Activated T-helper 17 cell treated with anti-CD3 and anti-CD28 coated beads, Interleukin-2, amount 50 U/mL, for 72 hours (primary cell): Measurements from ENCODE around the gene HUNK. TPM values are rescaled to one million over a fixed set of nuclear protein-coding genes. Genes with fewer than 3 reads are reported as not detected.

ENCODE experiments used
- ATAC-seq: fragments of 150-1000 bp; cut with Tn5 transposase; replicated peaks from 2 replicates; pipeline ENCODE4 v1.10.0; 2021; ENCODE audit warnings: mild to moderate bottlenecking, moderate library complexity
- H3K27ac Mint-ChIP-seq: one replicate; pipeline ENCODE4 v1.8.0; 2022; ENCODE audit warnings: mixed read lengths
- H3K27me3 Mint-ChIP-seq: one replicate; pipeline ENCODE4 v1.8.0; 2022; ENCODE audit warnings: mixed read lengths
- H3K36me3 Mint-ChIP-seq: one replicate; pipeline ENCODE4 v1.8.0; 2022; ENCODE audit warnings: low read depth, mild to moderate bottlenecking, mixed read lengths
- H3K4me1 Mint-ChIP-seq: one replicate; pipeline ENCODE4 v1.8.0; 2022; ENCODE audit warnings: mixed read lengths
- H3K4me3 Mint-ChIP-seq: one replicate; pipeline ENCODE4 v1.8.0; 2022; ENCODE audit warnings: mild to moderate bottlenecking, mixed read lengths
- H3K9me3 Mint-ChIP-seq: one replicate; pipeline ENCODE4 v1.8.0; 2022; ENCODE audit warnings: mixed read lengths
- total RNA-seq, 2 donors: library from RNA; stranded (reverse); gene quantifications; one replicate each; pipeline ENCODE4 v1.2.3, GENCODE V29; 2022

HUNK gene
- total RNA-seq, 2 donors from 2014 or later, result 0.61 to 0.85 TPM

DNA sequence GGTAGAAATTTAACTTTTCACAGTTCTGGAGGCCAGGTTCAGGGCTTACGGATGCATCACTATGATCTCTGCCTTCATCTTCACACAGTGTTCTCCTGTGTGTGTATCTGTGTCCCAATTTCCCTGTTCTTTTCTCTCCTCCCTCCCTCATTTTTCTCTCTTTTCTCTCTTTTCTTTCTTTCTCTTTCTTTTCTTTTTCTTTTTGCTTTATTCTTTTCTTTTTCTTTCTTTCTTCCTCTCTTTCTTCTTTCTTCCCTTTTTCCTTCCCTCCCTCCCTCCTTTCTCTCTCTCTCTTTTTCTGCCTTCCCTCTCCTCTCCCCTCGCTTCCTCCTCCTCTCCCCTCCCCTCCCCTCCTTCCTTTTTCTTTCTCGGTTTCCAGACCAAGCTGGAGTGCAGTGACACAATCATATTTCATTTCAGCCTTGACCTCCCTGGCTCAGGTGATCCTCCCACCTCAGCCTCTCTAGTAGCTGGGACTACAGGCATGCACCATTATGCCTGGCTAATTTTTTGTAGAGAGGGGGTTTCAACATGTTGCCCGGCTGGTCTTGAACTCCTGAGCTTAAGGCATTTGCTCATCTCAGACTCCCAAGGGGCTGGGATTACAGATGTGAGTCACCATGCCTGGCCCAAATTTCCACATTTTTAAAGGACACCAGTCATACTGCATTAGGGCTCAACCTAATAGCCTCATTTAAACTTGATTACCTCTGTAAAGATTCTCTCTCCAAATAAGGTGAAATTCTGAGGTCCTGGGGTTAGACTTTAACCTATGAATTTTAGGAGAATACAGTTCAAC, 115.9 kb downstream of the HUNK start:
- Mint-ChIP-seq H3K4me1 (no peaks in the 10 kb centered on the region), H3K27ac (no peak overlapping the region), H3K27me3 (peaks cover 8% of the 10 kb centered on the region), H3K4me3 (no peak overlapping the region), H3K36me3 (no peaks in the 10 kb centered on the region), H3K9me3 (peaks cover 5% of the 10 kb centered on the region)
- ATAC-seq, result no peak

DNA sequence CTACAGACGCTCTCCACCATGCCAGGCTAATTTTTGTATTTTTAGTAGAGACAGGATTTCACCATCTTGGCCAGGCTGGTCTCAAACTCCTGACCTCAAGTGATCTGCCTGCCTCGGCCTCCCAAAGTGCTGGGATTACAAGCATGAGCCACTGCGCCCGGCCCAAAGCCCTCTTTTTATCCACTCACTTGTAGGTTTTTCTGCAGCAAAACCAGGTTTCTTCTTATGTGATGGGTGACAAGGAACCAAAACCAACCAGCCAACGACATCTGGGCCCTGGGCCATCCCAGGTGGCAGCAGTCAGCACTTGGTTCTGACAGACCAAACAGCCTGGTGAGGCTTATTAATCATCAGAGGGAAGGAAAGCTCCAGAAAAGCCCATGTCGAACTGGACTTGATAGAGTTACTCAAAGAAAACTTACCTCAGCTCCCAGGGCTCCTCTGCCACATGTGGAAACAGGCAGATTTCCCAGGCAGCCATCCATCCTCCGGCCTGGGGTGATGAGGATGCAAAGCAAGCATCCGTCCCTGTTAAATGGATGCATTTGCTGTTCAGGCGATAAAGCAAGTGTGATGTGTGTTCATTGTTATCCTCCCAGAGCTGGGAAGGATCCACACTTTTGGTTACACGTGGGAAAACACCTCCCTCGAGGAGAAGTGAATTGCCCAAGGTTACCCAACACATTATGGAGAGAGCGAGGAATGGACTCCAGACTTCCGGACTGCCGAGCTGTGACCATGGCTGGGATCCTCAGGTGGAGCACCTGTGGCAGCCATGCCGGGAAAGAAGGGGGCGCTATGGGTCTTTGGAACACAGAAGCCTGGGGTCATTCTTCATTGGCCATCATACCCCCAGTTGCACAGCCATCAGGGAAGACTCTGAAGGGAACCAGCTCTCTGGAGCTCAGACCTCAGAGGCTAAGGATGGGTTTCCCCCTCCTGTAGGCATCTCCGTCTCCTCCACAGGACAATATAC, 118.8 kb downstream of the HUNK start:
- Mint-ChIP-seq H3K4me1 (no peaks in the 10 kb centered on the region), H3K4me3 (no peak overlapping the region), H3K36me3 (no peaks in the 10 kb centered on the region), H3K27ac (no peak overlapping the region), H3K9me3 (no peaks in the 10 kb centered on the region), H3K27me3 (no peaks in the 10 kb centered on the region)
- no peak for ATAC-seq

DNA sequence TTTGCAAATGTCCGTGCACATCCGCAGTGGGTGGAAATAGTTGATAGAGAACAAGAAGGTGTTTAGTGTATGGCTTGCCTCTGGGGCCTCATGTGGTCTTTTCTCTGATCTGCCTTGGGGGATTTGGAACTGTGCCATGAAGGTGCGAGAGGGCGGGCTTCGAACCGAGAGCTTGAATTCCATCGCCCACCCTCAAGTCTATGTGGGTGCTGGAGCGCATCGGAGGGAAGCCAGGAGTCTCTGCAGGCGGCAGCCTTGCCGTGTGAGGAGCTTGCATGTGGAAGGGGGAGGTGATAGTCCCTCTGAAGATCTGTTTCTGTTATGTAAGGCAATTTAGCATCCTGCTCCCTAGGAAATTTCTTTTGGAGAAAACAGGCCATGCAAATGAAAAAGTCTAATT, 119.6 kb downstream of the HUNK start:
- no peak for ATAC-seq
- H3K27me3 Mint-ChIP-seq, result no peaks in the 10 kb centered on the region
- no peaks in the 10 kb centered on the region for H3K9me3 Mint-ChIP-seq
- H3K4me3 Mint-ChIP-seq, result no peak overlapping the region
- no peaks in the 10 kb centered on the region for H3K36me3 Mint-ChIP-seq
- no peaks in the 10 kb centered on the region for H3K4me1 Mint-ChIP-seq
- no peak overlapping the region for H3K27ac Mint-ChIP-seq

DNA sequence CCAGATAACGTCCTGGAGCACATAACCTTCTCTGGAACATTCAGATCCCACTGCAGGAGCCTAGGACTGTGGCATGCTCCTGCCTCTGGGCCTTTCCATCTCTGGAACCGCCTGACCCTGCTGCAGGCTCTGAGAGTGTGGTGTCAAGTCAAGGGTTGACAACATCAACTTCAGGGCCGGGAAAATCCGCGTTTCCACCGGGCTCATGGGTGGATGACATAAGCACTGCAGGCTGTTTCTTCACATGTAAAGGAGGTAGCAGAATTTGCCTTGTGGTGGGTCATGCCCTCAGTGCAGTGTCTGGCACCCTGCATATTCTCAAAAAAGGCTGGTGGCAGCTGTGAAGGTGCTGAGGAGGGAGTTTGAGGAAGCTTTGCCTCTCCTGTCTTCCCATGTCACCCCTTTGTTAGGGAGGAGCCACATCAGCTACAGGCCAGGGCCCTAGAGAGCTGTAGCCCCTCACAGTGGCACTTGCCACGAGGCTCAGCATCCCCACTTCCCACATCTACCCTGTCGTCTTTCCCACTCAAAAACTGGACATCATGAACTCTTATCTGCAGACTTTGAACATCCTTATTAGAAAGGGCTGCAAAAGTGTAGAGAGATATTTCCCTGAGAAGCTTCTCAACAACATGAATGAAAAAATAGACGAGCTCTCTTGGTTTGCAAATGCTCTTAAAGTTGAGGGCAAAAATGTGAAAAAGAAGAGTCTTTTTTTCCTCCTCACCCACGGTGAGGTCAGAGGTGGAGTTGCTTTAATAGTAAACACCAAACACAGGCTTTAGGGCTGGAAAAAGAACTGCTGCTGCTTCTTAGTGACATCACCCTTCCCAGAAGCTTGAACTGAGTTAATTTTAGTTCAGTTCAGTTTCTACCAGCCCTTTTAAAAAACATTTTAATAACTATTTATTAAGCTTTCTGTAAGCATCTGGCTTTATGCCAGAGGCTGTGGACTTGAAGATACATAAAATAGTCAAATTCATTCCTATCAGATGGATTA, 121.3 kb downstream of the HUNK start:
- Mint-ChIP-seq H3K4me1 (no peaks in the 10 kb centered on the region), H3K27me3 (no peaks in the 10 kb centered on the region), H3K9me3 (no peaks in the 10 kb centered on the region), H3K27ac (no peak overlapping the region), H3K36me3 (no peaks in the 10 kb centered on the region), H3K4me3 (no peak overlapping the region)
- no peak for ATAC-seq

DNA sequence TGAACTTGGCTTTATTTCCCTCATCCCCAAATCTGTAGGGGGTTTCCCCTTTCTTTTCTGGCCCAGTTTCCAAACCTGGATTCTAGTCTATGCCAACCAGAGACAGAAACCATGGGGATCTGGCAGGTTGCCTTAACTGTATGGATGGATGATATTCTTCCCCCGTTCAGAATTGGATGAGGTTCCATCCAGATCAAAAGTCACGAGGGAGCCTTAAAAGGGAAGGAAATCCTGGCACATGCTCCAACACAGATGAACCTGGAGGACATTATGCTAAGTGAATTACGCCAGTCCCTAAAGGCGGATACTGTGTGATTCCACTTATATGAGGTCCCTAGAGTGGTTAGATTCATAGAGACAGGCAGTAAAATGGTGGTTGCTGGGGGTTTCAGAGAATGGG, 124.4 kb downstream of the HUNK start:
- Mint-ChIP-seq H3K27ac (no peak overlapping the region), H3K27me3 (no peaks in the 10 kb centered on the region), H3K4me3 (no peak overlapping the region), H3K9me3 (no peaks in the 10 kb centered on the region), H3K4me1 (no peaks in the 10 kb centered on the region), H3K36me3 (no peaks in the 10 kb centered on the region)
- no peak for ATAC-seq

DNA sequence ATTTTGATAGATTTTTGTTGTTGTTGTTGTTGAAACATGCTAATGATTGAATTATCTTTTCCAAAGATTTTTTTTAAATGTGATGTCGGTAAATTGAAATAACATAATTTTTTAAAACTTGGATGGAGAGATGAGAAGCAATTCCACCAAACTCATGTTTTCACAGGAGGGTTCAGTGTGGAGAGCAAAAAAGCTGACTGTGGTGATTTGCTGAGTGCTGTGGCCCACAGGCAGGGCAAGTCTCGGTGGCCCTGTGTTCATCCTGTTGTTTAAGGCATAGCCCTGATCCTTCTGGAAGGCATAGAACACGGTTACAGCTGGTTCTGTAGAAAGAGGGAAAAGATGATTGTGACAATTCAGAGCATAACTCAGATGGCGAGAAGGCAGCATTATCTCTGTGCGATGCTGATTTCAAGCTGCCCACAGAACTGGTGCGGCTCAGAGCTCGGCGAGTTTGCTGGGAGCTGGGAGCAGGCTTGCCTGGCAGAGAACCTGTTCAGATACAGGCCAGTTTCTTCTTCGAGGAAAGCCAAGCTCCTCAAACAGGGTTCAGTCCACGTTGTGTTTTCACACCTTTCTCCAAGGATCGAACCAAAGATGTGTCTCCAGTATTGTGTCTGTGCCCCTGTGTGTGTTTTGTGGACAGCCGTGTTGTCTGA, 127.1 kb downstream of the HUNK start:
- H3K4me3 Mint-ChIP-seq, result no peak overlapping the region
- no peaks in the 10 kb centered on the region for H3K27me3 Mint-ChIP-seq
- no peak overlapping the region for H3K27ac Mint-ChIP-seq
- no peak for ATAC-seq
- H3K4me1 Mint-ChIP-seq, result no peaks in the 10 kb centered on the region
- no peaks in the 10 kb centered on the region for H3K9me3 Mint-ChIP-seq
- no peaks in the 10 kb centered on the region for H3K36me3 Mint-ChIP-seq

DNA sequence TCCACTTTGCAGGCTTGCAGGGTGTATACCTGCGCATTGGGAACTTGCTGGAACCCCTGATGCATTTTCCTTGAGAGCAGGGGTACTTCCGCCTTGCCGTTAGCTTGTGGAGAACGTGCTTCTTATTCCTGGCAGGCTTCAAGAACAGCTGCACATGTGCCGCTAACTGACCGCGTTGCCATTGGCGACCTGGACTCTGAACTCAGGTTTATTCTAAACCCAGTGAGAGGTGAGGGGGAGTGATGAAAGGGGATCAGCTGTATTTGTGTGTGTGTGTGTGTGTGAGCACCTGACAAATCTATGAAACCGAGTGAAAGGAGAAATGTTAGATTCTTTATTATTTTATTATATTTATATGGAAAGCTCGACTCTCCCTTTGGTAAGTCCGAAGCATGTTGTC, 128.6 kb downstream of the HUNK start:
- Mint-ChIP-seq H3K27ac (no peak overlapping the region), H3K4me3 (no peak overlapping the region), H3K9me3 (no peaks in the 10 kb centered on the region), H3K4me1 (no peaks in the 10 kb centered on the region), H3K27me3 (no peaks in the 10 kb centered on the region), H3K36me3 (no peaks in the 10 kb centered on the region)
- ATAC-seq, result no peak

DNA sequence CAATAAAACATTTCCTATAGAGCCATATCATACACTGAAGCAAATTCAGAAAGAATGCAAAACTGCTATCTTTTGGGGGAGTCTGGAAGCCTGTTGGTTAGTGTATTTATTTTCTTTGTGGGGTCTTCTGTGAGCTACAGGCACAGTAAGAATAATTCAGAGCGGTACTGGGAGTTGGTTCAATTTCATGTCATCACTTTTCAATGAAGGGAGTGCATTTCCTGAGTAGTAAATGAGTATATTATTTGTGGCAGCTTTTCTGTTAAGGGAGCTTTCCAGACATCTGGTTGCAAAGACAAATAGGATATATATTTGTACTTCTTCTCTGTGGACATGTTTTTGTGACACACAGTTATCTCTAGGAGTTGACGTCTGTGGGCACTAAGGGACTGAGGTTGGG, 130.6 kb downstream of the HUNK start:
- Mint-ChIP-seq H3K4me1 (no peaks in the 10 kb centered on the region), H3K4me3 (no peak overlapping the region), H3K36me3 (no peaks in the 10 kb centered on the region), H3K9me3 (no peaks in the 10 kb centered on the region), H3K27ac (no peak overlapping the region), H3K27me3 (no peaks in the 10 kb centered on the region)
- ATAC-seq, result no peak

DNA sequence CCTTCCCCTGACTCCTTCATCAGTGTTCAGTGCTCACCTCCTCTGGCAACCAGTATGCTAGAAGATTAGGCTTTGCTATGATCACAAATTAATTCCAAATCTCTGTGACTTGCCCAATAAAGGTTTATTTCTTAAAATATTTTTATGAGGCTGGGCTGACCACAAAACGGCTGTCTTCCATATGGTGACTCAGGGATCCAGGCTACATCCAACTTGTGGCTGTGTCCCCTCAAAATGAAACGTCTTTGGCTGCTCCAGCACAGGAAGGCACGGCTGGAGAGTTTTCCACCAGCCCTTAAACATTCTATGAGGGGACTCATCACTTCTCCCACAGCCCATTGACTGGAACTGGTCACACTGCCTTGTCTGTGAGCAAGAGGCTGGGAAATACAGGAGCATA, 131.5 kb downstream of the HUNK start:
- no peak for ATAC-seq
- H3K4me1 Mint-ChIP-seq, result no peaks in the 10 kb centered on the region
- no peaks in the 10 kb centered on the region for H3K9me3 Mint-ChIP-seq
- H3K36me3 Mint-ChIP-seq, result no peaks in the 10 kb centered on the region
- no peak overlapping the region for H3K4me3 Mint-ChIP-seq
- no peak overlapping the region for H3K27ac Mint-ChIP-seq
- peaks cover 5% of the 10 kb centered on the region for H3K27me3 Mint-ChIP-seq

DNA sequence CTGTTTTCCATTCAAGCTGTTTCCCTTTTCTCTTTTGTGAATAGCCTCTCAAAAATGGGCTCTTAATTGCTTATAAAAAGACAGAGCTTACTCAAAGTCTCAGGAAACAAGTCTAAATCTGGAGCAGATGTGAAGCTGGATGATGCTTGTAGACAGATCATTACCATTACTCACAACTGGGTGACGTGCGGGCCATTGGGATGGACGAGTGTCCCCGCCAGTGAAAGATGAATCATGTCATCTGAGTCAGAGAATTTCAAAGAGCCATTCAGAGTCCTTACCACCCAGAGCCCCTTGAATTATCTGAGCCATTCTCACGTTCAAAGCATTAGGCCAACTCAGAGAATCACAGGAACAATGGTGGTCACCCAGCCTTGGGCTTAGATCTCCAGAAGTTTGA, 134.6 kb downstream of the HUNK start:
- no peak overlapping the region for H3K4me3 Mint-ChIP-seq
- no peak overlapping the region for H3K27ac Mint-ChIP-seq
- peaks cover 6% of the 10 kb centered on the region for H3K9me3 Mint-ChIP-seq
- H3K36me3 Mint-ChIP-seq, result no peaks in the 10 kb centered on the region
- no peaks in the 10 kb centered on the region for H3K4me1 Mint-ChIP-seq
- peaks cover 14% of the 10 kb centered on the region for H3K27me3 Mint-ChIP-seq
- ATAC-seq, result no peak

DNA sequence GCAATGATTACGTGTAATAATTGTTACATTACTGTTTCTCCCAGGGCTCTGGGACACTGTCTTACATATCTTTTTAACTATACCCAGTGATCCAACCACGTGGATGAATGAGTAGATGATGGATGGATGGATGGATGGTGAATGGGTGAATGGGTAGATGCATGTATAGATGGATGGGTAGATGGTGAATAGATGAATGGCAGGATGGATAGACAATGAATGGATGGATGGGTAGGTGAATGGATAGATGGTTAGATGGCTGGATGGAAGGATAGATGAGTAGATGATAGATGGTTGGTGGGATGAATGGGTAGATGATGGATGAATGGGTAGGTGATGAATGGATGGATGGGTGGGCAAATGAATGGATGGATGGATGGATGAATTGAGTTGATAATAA, 135.9 kb downstream of the HUNK start:
- no peak overlapping the region for H3K4me3 Mint-ChIP-seq
- H3K36me3 Mint-ChIP-seq, result no peaks in the 10 kb centered on the region
- no peaks in the 10 kb centered on the region for H3K4me1 Mint-ChIP-seq
- peaks cover 6% of the 10 kb centered on the region for H3K9me3 Mint-ChIP-seq
- H3K27me3 Mint-ChIP-seq, result peaks cover 14% of the 10 kb centered on the region
- no peak for ATAC-seq
- no peak overlapping the region for H3K27ac Mint-ChIP-seq

DNA sequence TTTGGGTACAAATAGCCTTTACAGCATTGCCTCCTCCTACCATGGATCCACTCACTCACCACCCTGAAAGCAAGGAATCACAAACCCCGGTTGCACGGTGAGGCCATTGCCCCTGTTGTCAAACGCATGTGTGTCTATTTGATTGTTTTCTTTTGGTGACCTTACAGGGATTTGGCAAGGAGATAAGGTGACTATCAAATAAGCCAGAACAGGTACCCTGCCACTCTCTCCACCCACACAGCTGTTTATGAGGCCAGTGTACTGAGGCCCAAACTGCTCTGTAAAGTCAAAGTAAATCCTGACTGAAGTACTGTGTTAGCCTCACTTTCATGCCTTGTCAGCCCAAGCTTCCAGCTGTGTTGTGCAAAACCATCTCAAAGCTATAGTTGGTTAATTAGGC, 136.4 kb downstream of the HUNK start:
- Mint-ChIP-seq H3K9me3 (peaks cover 6% of the 10 kb centered on the region), H3K36me3 (no peaks in the 10 kb centered on the region), H3K27me3 (peaks cover 14% of the 10 kb centered on the region), H3K4me1 (no peaks in the 10 kb centered on the region), H3K4me3 (no peak overlapping the region), H3K27ac (no peak overlapping the region)
- ATAC-seq, result no peak

DNA sequence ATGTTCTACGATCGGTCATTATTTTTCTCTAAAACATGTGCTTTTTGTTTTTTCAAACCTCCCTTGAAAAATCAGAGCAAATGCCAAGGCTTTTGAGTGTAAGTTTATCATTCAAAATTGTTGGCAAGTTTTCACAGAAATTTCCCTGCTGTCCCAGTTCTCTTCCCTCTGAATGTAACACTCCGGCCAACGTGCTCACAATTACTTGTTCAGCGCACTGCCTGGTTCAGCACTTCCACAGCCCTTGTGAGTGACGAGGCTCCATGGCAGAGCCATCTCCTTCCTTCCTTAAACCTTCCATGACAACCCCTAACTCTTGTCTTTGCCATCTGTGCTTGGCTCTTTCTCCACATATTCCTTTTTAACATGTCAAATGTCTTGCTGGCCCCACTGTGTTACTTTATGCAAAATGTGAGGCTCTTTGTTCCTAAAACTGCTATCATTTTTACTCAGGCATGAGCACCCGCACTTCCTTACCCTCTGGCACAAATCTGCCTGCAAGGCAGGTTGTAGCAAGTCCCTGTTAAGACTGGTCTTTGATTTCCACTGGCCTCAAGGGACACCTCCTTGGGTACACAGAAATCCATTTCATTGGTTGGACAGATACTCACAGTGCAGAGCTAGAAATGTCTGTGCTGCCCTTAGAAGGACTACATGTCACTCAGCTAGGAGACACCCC, 142.8 kb downstream of the HUNK start:
- Mint-ChIP-seq H3K27ac (no peak overlapping the region), H3K4me1 (no peaks in the 10 kb centered on the region), H3K4me3 (no peak overlapping the region), H3K9me3 (no peaks in the 10 kb centered on the region), H3K27me3 (peaks cover 3% of the 10 kb centered on the region), H3K36me3 (no peaks in the 10 kb centered on the region)
- ATAC-seq, result no peak
